ENCODE measurements around the gene ICAM1. TPM values are rescaled to one million over a fixed set of nuclear protein-coding genes. Genes with fewer than 3 reads are reported as not detected.
"Not testable (repeated sequence)": the region's sequence is repeated elsewhere in the genome, so short reads cannot be mapped to it uniquely, and the experiment has no call there.

The ICAM1 gene
- total RNA-seq, 1 experiment from 2014 or later, result 147 TPM

- intact Hi-C loops (cut with micrococcal nuclease; ENCODE audit: unreplicated experiment), result no loop called here
- Mint-ChIP-seq H3K27me3 (ENCODE audit: unreplicated experiment) (no peaks in the 10 kb centered on the region), H3K27ac (ENCODE audit: unreplicated experiment) (no peak overlapping the region), H3K9me3 (ENCODE audit: low read depth, unreplicated experiment) (no peaks in the 10 kb centered on the region), H3K36me3 (ENCODE audit: insufficient read depth, unreplicated experiment) (no peaks in the 10 kb centered on the region), H3K4me1 (ENCODE audit: low read depth, unreplicated experiment) (no peaks in the 10 kb centered on the region), H3K4me3 (ENCODE audit: low read depth, unreplicated experiment) (no peak overlapping the region)
- BruUV-seq (replicated peaks), result no TSS peak
- no peak for DNase-seq
- CTCF ChIA-PET, result interaction anchor here (0.7 kb wide), 1 partner anchor 34 kb away, joined by 4 read pairs; no protein-coding TSS in a partner anchor
- TF ChIP-seq, protein P1, sequence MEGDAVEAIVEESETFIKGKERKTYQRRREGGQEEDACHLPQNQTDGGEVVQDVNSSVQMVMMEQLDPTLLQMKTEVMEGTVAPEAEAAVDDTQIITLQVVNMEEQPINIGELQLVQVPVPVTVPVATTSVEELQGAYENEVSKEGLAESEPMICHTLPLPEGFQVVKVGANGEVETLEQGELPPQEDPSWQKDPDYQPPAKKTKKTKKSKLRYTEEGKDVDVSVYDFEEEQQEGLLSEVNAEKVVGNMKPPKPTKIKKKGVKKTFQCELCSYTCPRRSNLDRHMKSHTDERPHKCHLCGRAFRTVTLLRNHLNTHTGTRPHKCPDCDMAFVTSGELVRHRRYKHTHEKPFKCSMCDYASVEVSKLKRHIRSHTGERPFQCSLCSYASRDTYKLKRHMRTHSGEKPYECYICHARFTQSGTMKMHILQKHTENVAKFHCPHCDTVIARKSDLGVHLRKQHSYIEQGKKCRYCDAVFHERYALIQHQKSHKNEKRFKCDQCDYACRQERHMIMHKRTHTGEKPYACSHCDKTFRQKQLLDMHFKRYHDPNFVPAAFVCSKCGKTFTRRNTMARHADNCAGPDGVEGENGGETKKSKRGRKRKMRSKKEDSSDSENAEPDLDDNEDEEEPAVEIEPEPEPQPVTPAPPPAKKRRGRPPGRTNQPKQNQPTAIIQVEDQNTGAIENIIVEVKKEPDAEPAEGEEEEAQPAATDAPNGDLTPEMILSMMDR (IDR thresholded peaks at IDR 0.05; ENCODE audit: unreplicated experiment), result no peak
Measured at GRCh38 chr19:10238172-10238783, 32.6 kb upstream of the ICAM1 start.

GRCh38 chr19:10241826-10242449 lies 29.0 kb upstream of the ICAM1 start:
- BruUV-seq (replicated peaks); CTCF ChIA-PET; H3K27me3 Mint-ChIP-seq (ENCODE audit: unreplicated experiment); H3K27ac Mint-ChIP-seq (ENCODE audit: unreplicated experiment); H3K36me3 Mint-ChIP-seq (ENCODE audit: insufficient read depth, unreplicated experiment); intact Hi-C loops (cut with micrococcal nuclease; ENCODE audit: unreplicated experiment); H3K4me1 Mint-ChIP-seq (ENCODE audit: low read depth, unreplicated experiment); H3K9me3 Mint-ChIP-seq (ENCODE audit: low read depth, unreplicated experiment); H3K4me3 Mint-ChIP-seq (ENCODE audit: low read depth, unreplicated experiment): not testable (repeated sequence)
- peak; percentile 7 for DNase-seq

GRCh38 chr19:10243606-10244005 lies 27.3 kb upstream of the ICAM1 start:
- Mint-ChIP-seq H3K36me3 (ENCODE audit: insufficient read depth, unreplicated experiment) (no peaks in the 10 kb centered on the region), H3K27me3 (ENCODE audit: unreplicated experiment) (no peaks in the 10 kb centered on the region), H3K9me3 (ENCODE audit: low read depth, unreplicated experiment) (no peaks in the 10 kb centered on the region), H3K4me3 (ENCODE audit: low read depth, unreplicated experiment) (no peak overlapping the region), H3K27ac (ENCODE audit: unreplicated experiment) (no peak overlapping the region), H3K4me1 (ENCODE audit: low read depth, unreplicated experiment) (no peaks in the 10 kb centered on the region)
- intact Hi-C loops (cut with micrococcal nuclease; ENCODE audit: unreplicated experiment), result no loop called here
- CTCF ChIA-PET, result no interaction called here
- no peak for DNase-seq
- no TSS peak for BruUV-seq (replicated peaks)
- TF ChIP-seq, protein P1 (IDR thresholded peaks at IDR 0.05; ENCODE audit: unreplicated experiment), result no peak

DNA sequence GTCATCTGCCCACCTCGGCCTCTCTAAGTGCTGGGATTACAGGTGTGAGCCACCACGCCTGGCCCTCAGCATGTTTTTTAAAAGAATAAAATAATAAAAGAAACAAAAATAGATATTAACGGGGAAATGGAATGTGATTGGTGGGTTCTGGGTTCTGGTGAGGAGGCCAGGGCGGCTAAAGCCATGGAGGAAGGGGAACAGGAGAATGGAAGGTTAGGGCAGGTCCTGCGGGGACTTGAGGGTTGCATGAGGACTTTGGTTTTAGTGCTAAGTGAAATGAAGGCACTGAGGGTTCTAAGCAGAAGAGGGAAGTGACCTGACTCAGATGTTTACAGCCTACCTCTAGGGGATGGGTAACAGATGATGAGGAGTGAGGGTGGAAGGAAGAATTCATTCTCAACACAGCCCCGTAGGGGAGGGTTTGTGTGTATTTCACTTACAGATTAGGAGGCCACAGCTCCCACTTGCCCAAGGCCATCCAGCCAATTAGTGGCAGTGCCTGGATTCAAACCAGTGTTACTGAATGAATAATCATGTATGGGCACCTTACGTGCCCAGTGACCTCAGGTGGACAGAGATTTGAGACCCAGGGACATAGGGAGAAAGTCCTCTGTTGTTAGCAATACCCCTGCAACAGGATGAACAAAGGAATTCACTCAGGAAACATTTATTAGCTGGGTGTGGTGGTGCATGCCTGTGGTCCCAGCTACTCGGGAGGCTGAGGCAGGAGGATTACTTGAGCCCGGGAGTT lies 25.6 kb upstream of the ICAM1 start:
- intact Hi-C loops (cut with micrococcal nuclease; ENCODE audit: unreplicated experiment), result no loop called here
- TF ChIP-seq, protein P1 (IDR thresholded peaks at IDR 0.05; ENCODE audit: unreplicated experiment), result no peak
- no peaks in the 10 kb centered on the region for H3K9me3 Mint-ChIP-seq (ENCODE audit: low read depth, unreplicated experiment)
- no peak overlapping the region for H3K27ac Mint-ChIP-seq (ENCODE audit: unreplicated experiment)
- no peaks in the 10 kb centered on the region for H3K4me1 Mint-ChIP-seq (ENCODE audit: low read depth, unreplicated experiment)
- no TSS peak for BruUV-seq (replicated peaks)
- H3K36me3 Mint-ChIP-seq (ENCODE audit: insufficient read depth, unreplicated experiment), result peaks cover 3% of the 10 kb centered on the region
- CTCF ChIA-PET, result interaction anchor here (0.6 kb wide), 1 partner anchor 125 kb away, joined by 4 read pairs; the partner anchor contains the start of gene EIF3G
- no peak for DNase-seq
- H3K27me3 Mint-ChIP-seq (ENCODE audit: unreplicated experiment), result no peaks in the 10 kb centered on the region
- H3K4me3 Mint-ChIP-seq (ENCODE audit: low read depth, unreplicated experiment), result no peak overlapping the region
